Measurements from ENCODE around the gene MSH4. TPM values are rescaled to one million over a fixed set of nuclear protein-coding genes. Genes with fewer than 3 reads are reported as not detected.
"Not testable (repeated sequence)": the region's sequence is repeated elsewhere in the genome, so short reads cannot be mapped to it uniquely, and the experiment has no call there.

The MSH4 gene
- total RNA-seq, 1 donor from 2014 or later, result 0.25 TPM

DNA sequence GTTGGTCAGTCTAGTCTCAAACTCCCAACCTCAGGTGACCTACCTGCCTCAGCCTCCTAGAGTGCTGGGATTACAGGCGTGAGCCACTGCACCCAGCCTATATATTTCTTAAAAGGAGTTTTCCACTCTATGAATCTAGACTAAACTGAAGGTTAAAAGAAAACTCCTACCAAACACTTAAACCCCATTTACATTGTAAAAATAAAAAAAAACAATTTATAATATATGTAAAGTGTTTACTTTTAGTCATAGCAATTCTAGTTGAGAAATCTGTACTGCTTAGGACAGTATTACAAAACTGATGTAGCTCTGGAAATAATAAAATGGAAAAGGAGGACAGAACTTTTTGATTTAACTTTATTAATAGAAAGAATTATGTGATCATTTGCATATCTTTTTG is 126.0 kb downstream of the MSH4 start:
- intact Hi-C loops (cut with DNase I), result no loop called here
- TF ChIP-seq POLR2A (IDR thresholded peaks at IDR 0.05), result no peak
- TF ChIP-seq POLR2AphosphoS5 (IDR thresholded peaks at IDR 0.05; ENCODE audit: insufficient read depth in 1 of 2, low read depth in 1 of 2), result no peak
- TF ChIP-seq, protein P1, sequence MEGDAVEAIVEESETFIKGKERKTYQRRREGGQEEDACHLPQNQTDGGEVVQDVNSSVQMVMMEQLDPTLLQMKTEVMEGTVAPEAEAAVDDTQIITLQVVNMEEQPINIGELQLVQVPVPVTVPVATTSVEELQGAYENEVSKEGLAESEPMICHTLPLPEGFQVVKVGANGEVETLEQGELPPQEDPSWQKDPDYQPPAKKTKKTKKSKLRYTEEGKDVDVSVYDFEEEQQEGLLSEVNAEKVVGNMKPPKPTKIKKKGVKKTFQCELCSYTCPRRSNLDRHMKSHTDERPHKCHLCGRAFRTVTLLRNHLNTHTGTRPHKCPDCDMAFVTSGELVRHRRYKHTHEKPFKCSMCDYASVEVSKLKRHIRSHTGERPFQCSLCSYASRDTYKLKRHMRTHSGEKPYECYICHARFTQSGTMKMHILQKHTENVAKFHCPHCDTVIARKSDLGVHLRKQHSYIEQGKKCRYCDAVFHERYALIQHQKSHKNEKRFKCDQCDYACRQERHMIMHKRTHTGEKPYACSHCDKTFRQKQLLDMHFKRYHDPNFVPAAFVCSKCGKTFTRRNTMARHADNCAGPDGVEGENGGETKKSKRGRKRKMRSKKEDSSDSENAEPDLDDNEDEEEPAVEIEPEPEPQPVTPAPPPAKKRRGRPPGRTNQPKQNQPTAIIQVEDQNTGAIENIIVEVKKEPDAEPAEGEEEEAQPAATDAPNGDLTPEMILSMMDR (IDR thresholded peaks at IDR 0.05), result no peak
- H3K27ac ChIP-seq, result no peak overlapping the region
- no peak overlapping the region for H3K4me3 ChIP-seq
- H3K9me3 ChIP-seq, result no peaks in the 10 kb centered on the region
- no peaks in the 10 kb centered on the region for H3K36me3 ChIP-seq
- no peaks in the 10 kb centered on the region for H3K27me3 ChIP-seq
- H3K4me1 ChIP-seq, result no peaks in the 10 kb centered on the region
- no peak for DNase-seq (ENCODE audit: extremely low spot score in 2 of 2)

DNA sequence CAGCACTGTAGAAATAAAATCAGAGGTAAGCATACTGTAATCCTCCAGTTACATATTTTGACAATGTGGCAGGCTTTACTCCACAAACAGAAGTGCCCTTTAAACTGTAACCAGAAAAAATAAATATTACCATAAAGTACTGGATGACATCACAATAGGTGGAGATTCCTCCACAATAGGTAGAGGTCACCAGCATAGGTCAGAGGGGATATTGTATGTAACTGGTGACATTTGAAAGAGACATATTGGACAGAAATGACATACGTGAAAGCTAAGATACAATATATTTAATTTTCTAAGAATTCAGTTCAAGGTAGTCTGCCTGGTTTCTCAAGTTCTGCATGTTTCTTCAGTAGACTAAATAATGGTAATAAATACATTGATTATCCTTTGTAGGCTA is 135.6 kb downstream of the MSH4 start, which contains the start of gene ASB17:
ASB17 (minus strand) TSS at position 101 of the 400 bp plus-strand sequence. CDS start 113 bp downstream, outside the sequence.
- TF ChIP-seq POLR2AphosphoS5 (IDR thresholded peaks at IDR 0.05; ENCODE audit: insufficient read depth in 1 of 2, low read depth in 1 of 2), result no peak
- TF ChIP-seq, protein P1 (IDR thresholded peaks at IDR 0.05), result no peak
- TF ChIP-seq POLR2A (IDR thresholded peaks at IDR 0.05), result no peak

DNA sequence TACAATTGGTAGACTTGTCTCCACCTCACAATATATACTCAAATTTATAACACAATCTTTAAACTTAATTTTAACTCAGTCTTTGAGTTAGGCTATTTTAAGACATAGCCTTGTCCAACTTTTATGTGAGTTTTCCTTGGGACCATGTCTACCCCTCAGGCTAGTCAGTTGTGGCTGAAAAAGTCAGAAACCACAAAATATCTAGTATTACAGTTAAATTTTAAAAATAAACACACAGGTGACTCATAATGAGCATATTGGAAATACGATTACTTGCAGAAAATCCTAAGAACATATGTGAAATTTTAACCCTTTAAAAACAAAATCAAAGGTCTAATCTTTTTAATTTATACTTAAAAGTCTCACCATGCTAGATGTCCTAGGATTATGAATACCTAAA is 140.4 kb downstream of the MSH4 start:
- Histone ChIP-seq H3K27me3 (no peaks in the 10 kb centered on the region), H3K27ac (no peak overlapping the region), H3K36me3 (no peaks in the 10 kb centered on the region), H3K4me3 (no peak overlapping the region), H3K4me1 (no peaks in the 10 kb centered on the region), H3K9me3 (no peaks in the 10 kb centered on the region)
- TF ChIP-seq, protein P1 (IDR thresholded peaks at IDR 0.05), result no peak
- TF ChIP-seq POLR2AphosphoS5 (IDR thresholded peaks at IDR 0.05; ENCODE audit: insufficient read depth in 1 of 2, low read depth in 1 of 2) (no peak), POLR2A (IDR thresholded peaks at IDR 0.05) (no peak)
- no peak for DNase-seq (ENCODE audit: extremely low spot score in 2 of 2)
- intact Hi-C loops (cut with DNase I), result no loop called here

More for the DNA sequence above, 135.6 kb downstream of the MSH4 start, which contains the start of gene ASB17:
- Histone ChIP-seq H3K4me1 (no peaks in the 10 kb centered on the region), H3K4me3 (no peak within 1 kb of the TSS), H3K9me3 (no peaks in the 10 kb centered on the region), H3K36me3 (no peaks in the 10 kb centered on the region), H3K27ac (no peak within 1 kb of the TSS), H3K27me3 (no peaks in the 10 kb centered on the region)
- no peak for DNase-seq (ENCODE audit: extremely low spot score in 2 of 2)
- intact Hi-C loops (cut with DNase I), result no loop called here

DNA sequence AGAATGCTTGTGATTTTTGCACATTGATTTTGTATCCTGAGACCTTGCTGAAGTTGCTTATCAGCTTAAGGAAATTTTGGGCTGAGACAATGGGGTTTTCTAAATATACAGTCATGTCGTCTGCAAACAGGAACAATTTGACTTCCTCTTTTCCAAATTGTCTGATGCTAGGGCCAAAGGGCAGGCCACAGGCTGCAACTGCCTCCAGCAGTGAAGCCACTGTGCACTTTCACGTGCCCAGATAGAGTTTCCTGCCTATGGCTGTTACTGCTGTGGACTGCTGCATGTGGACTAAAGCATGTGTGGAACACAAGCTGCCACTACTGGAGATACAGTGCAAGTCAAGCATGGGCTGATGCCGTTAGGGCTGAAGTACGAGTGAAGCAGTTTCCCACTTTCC is 146.4 kb downstream of the MSH4 start:
- H3K27ac ChIP-seq; H3K27me3 ChIP-seq; intact Hi-C loops (cut with DNase I); DNase-seq (ENCODE audit: extremely low spot score in 2 of 2); H3K4me1 ChIP-seq; H3K4me3 ChIP-seq; H3K9me3 ChIP-seq; H3K36me3 ChIP-seq: not testable (repeated sequence)

DNA sequence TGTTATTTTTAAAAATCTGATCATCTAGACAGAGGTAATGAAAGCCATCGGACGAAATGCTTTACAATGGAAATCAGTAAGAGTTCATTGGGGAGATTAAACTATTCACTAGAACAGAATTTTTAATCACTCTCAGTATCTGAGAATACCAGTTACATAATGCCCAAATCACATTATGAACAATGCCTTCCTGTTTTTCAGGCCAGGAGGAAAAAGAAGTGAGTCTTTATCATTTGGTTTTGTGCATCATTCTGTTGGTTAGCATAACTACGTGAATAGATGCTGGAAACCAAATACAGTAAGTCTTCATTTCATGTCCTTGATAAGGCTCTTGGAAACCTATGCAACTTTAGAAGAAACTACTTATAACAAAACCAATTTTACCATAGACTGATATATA is 153.5 kb downstream of the MSH4 start:
- no peak overlapping the region for H3K4me3 ChIP-seq
- intact Hi-C loops (cut with DNase I), result no loop called here
- H3K27ac ChIP-seq, result no peak overlapping the region
- no peak for TF ChIP-seq POLR2A (IDR thresholded peaks at IDR 0.05)
- TF ChIP-seq, protein P1 (IDR thresholded peaks at IDR 0.05), result no peak
- no peak for TF ChIP-seq POLR2AphosphoS5 (IDR thresholded peaks at IDR 0.05; ENCODE audit: insufficient read depth in 1 of 2, low read depth in 1 of 2)
- no peaks in the 10 kb centered on the region for H3K4me1 ChIP-seq
- no peaks in the 10 kb centered on the region for H3K27me3 ChIP-seq
- H3K9me3 ChIP-seq, result no peaks in the 10 kb centered on the region
- no peaks in the 10 kb centered on the region for H3K36me3 ChIP-seq
- DNase-seq (ENCODE audit: extremely low spot score in 2 of 2), result no peak
